B cell (primary cell): ENCODE results near the gene ADAM11. TPM values are rescaled to one million over a fixed set of nuclear protein-coding genes. Genes with fewer than 3 reads are reported as not detected.
"Not testable (repeated sequence)": the region's sequence is repeated elsewhere in the genome, so short reads cannot be mapped to it uniquely, and the experiment has no call there.

Experiments used
- ATAC-seq: fragments of 200-7000 bp; cut with Tn5 transposase; one replicate; pipeline ENCODE4 v1.10.0; 2021; ENCODE audit warnings: low read depth, mild to moderate bottlenecking, moderate number of reproducible peaks, moderate library complexity
- CTCF ChIA-PET: fragments of 350-600 bp; sonication (Branson Sonifier 250); formaldehyde crosslinking; loops from one replicate; lab custom pipeline; 2021; ENCODE audit warnings: antibody characterized with exemption, inconsistent platforms; lab: Charles Lee
- POLR2A ChIA-PET: fragments of 350-600 bp; sonication (Branson Sonifier 250); formaldehyde crosslinking; loops from one replicate; lab custom pipeline; 2021; ENCODE audit warnings: antibody characterized with exemption; lab: Charles Lee
- DNase-seq: peaks from one replicate; pipeline ENCODE4 v3.0.0; 2013
- H2AFZ ChIP-seq: 2 replicates; pipeline ENCODE4 v1.6.1; 2012; ENCODE audit warnings: mild to moderate bottlenecking, low read depth, low read length; ENCODE audit not compliant: insufficient read depth, poor library complexity, severe bottlenecking
- H3K27ac ChIP-seq, 2 donors: 1 replicate in 1 of 2; 2 replicates in 1 of 2; pipeline ENCODE4 v1.5.1; 2012 to 2013; ENCODE audit warnings: low read length in 2 of 2, mild to moderate bottlenecking in 2 of 2, moderate library complexity in 1 of 2
- H3K27me3 ChIP-seq, 4 experiments: fragments of 200-600 bp in 1 of 4; sonication (generic) in 1 of 4; replicated peaks in 1 of 4; 1 replicate in 2 of 4; 2 replicates in 2 of 4; pipeline versions ENCODE4 v1.6.1 to v1.7.0; 2013 to 2016; ENCODE audit warnings: low read length in 3 of 4, mild to moderate bottlenecking in 2 of 4, mixed read lengths in 1 of 4, moderate library complexity in 1 of 4; ENCODE audit not compliant: insufficient read depth in 4 of 4, control insufficient read depth in 3 of 4; ENCODE audit errors: control extremely low read depth in 1 of 4
- H3K36me3 ChIP-seq, 2 experiments: replicated peaks in 1 of 2; 1 replicate in 1 of 2; 2 replicates in 1 of 2; pipeline versions ENCODE4 v1.6.1 to v1.7.1; 2013; ENCODE audit warnings: low read length in 1 of 2; ENCODE audit not compliant: insufficient read depth in 2 of 2, control insufficient read depth in 1 of 2; ENCODE audit errors: control extremely low read depth in 1 of 2, extremely low read depth in 1 of 2
- H3K4me1 ChIP-seq, 2 donors: fragments of 200-600 bp in 1 of 2; sonication (generic) in 1 of 2; 1 replicate in 1 of 2; 2 replicates in 1 of 2; pipeline versions ENCODE4 v1.5.1 to v1.6.1; 2013 to 2017; ENCODE audit warnings: low read length in 2 of 2; ENCODE audit not compliant: control insufficient read depth in 2 of 2, insufficient read depth in 2 of 2
- H3K4me2 ChIP-seq: replicated peaks from 2 replicates; pipeline ENCODE3; 2012; ENCODE audit warnings: mild to moderate bottlenecking, low read depth, low read length; ENCODE audit not compliant: poor library complexity, severe bottlenecking
- H3K4me3 ChIP-seq, 5 experiments: fragments of 200-600 bp in 1 of 5; sonication (generic) in 1 of 5; 1 replicate in 3 of 5; 2 replicates in 2 of 5; pipeline versions ENCODE4 v1.5.1 to v1.7.0; 2011 to 2016; ENCODE audit warnings: low read length in 4 of 5, mild to moderate bottlenecking in 4 of 5, low read depth in 2 of 5, control low read depth in 1 of 5, moderate library complexity in 1 of 5; ENCODE audit not compliant: insufficient read depth in 1 of 5; ENCODE audit errors: control extremely low read depth in 1 of 5, extremely low read depth in 1 of 5
- H3K79me2 ChIP-seq: fragments of 200-600 bp; sonication (generic); one replicate; pipeline ENCODE4 v1.6.0; 2016; ENCODE audit warnings: low read length; ENCODE audit not compliant: control insufficient read depth, insufficient read depth
- H3K9ac ChIP-seq: fragments of 200-600 bp; sonication (generic); 2 replicates; pipeline ENCODE4 v1.6.1; 2017; ENCODE audit warnings: mild to moderate bottlenecking, low read length, moderate library complexity
- H3K9me3 ChIP-seq, 3 donors: one replicate each; pipeline versions ENCODE4 v1.6.1 to v1.7.1; 2013; ENCODE audit warnings: low read length in 2 of 3; ENCODE audit not compliant: control insufficient read depth in 2 of 3, insufficient read depth in 1 of 3; ENCODE audit errors: control extremely low read depth in 1 of 3
- H4K20me1 ChIP-seq: 2 replicates; pipeline ENCODE4 v1.6.0; 2012; ENCODE audit warnings: mild to moderate bottlenecking, low read length; ENCODE audit not compliant: insufficient read depth, control insufficient read depth, poor library complexity, severe bottlenecking
- H3K27ac Mint-ChIP-seq: one replicate; pipeline ENCODE4 v1.8.0; 2021; ENCODE audit warnings: mixed read lengths
- H3K27me3 Mint-ChIP-seq: one replicate; pipeline ENCODE4 v1.8.0; 2021; ENCODE audit warnings: mixed read lengths
- H3K4me1 Mint-ChIP-seq: one replicate; pipeline ENCODE4 v1.8.0; 2021; ENCODE audit warnings: mixed read lengths
- H3K4me3 Mint-ChIP-seq: one replicate; pipeline ENCODE4 v1.8.0; 2021; ENCODE audit warnings: mixed read lengths
- H3K9me3 Mint-ChIP-seq: one replicate; pipeline ENCODE4 v1.8.0; 2022; ENCODE audit warnings: mixed read lengths; ENCODE audit not compliant: insufficient read depth
- EZH2 ChIP-seq: IDR thresholded peaks from 2 replicates; pipeline ENCODE4 v1.6.1; 2012; ENCODE audit warnings: borderline replicate concordance, low read depth, mild to moderate bottlenecking, moderate library complexity, low read length; ENCODE audit not compliant: insufficient read depth, poor library complexity, severe bottlenecking
- whole genome bisulfite sequencing: methylation state at CpG from one replicate; pipeline ENCODE4 v1.1.5; 2013; ENCODE audit warnings: missing lambda C conversion rate; ENCODE audit not compliant: insufficient coverage; 5-methylcytosine and 5-hydroxymethylcytosine counted together
- intact Hi-C: fragments of 100-400 bp; cut with micrococcal nuclease; formaldehyde crosslinking; loops from one replicate; pipeline ENCODE4 v1.10.0; 2022
- polyA plus RNA-seq: library from polyadenylated mRNA; depleted of rRNA; stranded (reverse); fragments of >200 nt; gene quantifications from 2 replicates; pipeline ENCODE4 v1.2.3, GENCODE V29; 2012
- total RNA-seq, 2 donors: library from RNA; stranded (reverse); fragments of 120-200 nt in 1 of 2; gene quantifications; 1 replicate in 1 of 2; 2 replicates in 1 of 2; pipeline versions ENCODE4 v1.2.3 to v1.2.4, GENCODE V29; 2013 to 2022
- TF ChIP-seq, protein P1 (sequence below): fragments of 200-600 bp; IDR thresholded peaks from one replicate; pipeline ENCODE4 v1.8.0; 2022; ENCODE audit warnings: antibody characterized with exemption, mild to moderate bottlenecking

Gene ADAM11
- total and polyA plus RNA-seq, 2 donors (not counting 1 experiment from before 2014, with no cell fraction given): 0.39 to 1.00 TPM

DNA sequence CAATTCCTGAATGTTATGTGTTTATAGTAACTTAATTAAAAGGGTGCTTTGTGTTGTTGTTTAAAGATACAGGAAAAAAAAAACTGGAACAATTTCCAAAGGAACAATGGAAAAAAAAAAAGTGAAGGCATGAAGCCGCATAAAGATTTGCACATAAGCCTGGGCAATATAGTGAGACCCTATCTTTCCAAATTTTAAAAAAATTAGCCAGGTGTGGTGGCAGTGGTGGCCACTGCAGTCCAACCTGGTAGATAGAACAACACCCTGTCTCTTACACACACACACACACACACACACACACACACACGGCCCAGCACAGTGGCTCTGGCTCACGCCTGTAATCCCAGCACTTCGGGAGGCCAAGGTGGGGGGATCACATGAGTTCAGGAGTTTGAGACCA, 49.4 kb downstream of the ADAM11 start:
- Histone ChIP-seq H3K9me3 (no peaks in the 10 kb centered on the region), H3K27ac (no peak overlapping the region), H3K9ac (no peak overlapping the region), H3K27me3 (no peaks in the 10 kb centered on the region), H3K4me1 (no peaks in the 10 kb centered on the region), H3K36me3 (no peaks in the 10 kb centered on the region), H2AFZ (no peak overlapping the region), H4K20me1 (no peaks in the 10 kb centered on the region), H3K79me2 (no peaks in the 10 kb centered on the region), H3K4me2 (no peak overlapping the region), H3K4me3 (no peak overlapping the region)
- ATAC-seq: no peak
- ChIA-PET CTCF (interaction anchor here (0.7 kb wide), 1 partner anchor 1082 kb away, joined by 3 read pairs; no protein-coding TSS in a partner anchor), POLR2A (no interaction called here)
- no peak for DNase-seq
- Mint-ChIP-seq H3K4me3 (no peak overlapping the region), H3K4me1 (no peaks in the 10 kb centered on the region), H3K27ac (no peak overlapping the region), H3K27me3 (no peaks in the 10 kb centered on the region), H3K9me3 (no peaks in the 10 kb centered on the region)
- WGBS: 77% methylated on average over 2 of the region's 4 CpGs
- intact Hi-C loops: no loop called here
- TF ChIP-seq, protein P1, sequence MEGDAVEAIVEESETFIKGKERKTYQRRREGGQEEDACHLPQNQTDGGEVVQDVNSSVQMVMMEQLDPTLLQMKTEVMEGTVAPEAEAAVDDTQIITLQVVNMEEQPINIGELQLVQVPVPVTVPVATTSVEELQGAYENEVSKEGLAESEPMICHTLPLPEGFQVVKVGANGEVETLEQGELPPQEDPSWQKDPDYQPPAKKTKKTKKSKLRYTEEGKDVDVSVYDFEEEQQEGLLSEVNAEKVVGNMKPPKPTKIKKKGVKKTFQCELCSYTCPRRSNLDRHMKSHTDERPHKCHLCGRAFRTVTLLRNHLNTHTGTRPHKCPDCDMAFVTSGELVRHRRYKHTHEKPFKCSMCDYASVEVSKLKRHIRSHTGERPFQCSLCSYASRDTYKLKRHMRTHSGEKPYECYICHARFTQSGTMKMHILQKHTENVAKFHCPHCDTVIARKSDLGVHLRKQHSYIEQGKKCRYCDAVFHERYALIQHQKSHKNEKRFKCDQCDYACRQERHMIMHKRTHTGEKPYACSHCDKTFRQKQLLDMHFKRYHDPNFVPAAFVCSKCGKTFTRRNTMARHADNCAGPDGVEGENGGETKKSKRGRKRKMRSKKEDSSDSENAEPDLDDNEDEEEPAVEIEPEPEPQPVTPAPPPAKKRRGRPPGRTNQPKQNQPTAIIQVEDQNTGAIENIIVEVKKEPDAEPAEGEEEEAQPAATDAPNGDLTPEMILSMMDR: no peak
- no peak for TF ChIP-seq EZH2

DNA sequence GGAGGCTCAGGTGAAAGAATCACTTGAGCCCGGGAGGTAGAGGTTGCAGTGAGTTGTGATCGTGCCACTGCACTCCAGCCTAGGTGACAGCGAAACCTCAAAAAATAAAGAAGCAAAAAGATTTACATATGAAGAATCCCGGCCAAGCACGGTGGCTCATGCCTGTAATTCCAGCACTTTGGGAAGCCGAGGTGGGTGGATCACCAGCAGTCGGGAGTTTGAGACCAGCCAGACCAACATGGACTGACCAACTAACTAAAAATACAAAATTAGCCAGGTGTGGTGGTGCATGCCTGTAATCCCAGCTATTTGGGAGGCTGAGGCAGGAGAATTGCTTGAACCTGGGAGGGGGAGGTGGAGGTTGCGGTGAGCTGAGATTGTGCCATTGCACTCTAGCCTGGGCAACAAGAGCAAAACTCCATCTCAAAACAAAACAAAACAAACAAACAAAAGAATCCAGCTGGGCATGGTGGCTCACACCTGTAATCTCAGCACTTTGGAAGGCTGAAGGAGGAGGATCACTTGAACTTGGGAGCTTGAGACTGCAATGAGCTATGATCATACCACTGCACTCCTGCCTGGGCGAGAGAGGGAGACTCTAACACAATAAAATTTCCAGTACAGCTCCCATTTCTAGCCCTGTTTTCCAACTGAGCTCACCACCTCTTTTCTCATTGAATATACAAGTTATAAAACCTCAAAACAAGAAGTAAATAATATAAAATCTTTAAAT, 50.0 kb downstream of the ADAM11 start:
- DNase-seq, H2AFZ ChIP-seq, H3K4me3 Mint-ChIP-seq, ATAC-seq, H3K4me1 ChIP-seq, H3K27ac ChIP-seq, H3K9ac ChIP-seq, H3K36me3 ChIP-seq, H3K27me3 ChIP-seq, H4K20me1 ChIP-seq, H3K27me3 Mint-ChIP-seq, intact Hi-C loops, H3K9me3 ChIP-seq, POLR2A ChIA-PET, H3K9me3 Mint-ChIP-seq, H3K27ac Mint-ChIP-seq, H3K4me2 ChIP-seq, H3K4me3 ChIP-seq, H3K79me2 ChIP-seq, H3K4me1 Mint-ChIP-seq: not testable (repeated sequence)
- 87% methylated on average over 4 of the region's 9 CpGs for WGBS
- CTCF ChIA-PET: interaction anchor here (0.7 kb wide), 1 partner anchor 1083 kb away, joined by 3 read pairs; no protein-coding TSS in a partner anchor
